ENCODE results near the gene MICALL1.
A peak's percentile ranks its signal among the peaks of the same experiment; 100 is the strongest.
"Not testable (repeated sequence)": the region's sequence is repeated elsewhere in the genome, so short reads cannot be mapped to it uniquely, and the experiment has no call there.

MICALL1 gene

GRCh38 chr22:37931893-37932389 is 25.8 kb downstream of the MICALL1 start:
- DNase-seq: no peak

- DNase-seq: no peak
Observed at GRCh38 chr22:37932401-37932800, 26.3 kb downstream of the MICALL1 start.

- no peak for DNase-seq
Observed at GRCh38 chr22:37932821-37933578, 26.9 kb downstream of the MICALL1 start.

- peak; percentile 28 to 84 for DNase-seq
Observed at GRCh38 chr22:37933711-37934376, 27.7 kb downstream of the MICALL1 start.

- DNase-seq: no peak
Observed at GRCh38 chr22:37940698-37941376, 34.7 kb downstream of the MICALL1 start.

- DNase-seq: no peak
Observed at GRCh38 chr22:37942133-37942532, 36.0 kb downstream of the MICALL1 start.

- DNase-seq: no peak
Observed at GRCh38 chr22:37943136-37943824, 37.2 kb downstream of the MICALL1 start.

GRCh38 chr22:37943825-37944198 is 37.7 kb downstream of the MICALL1 start:
- no peak for DNase-seq

- not testable (repeated sequence) for DNase-seq
Observed at GRCh38 chr22:37944423-37944822, 38.3 kb downstream of the MICALL1 start.

- DNase-seq: not testable (repeated sequence)
Observed at GRCh38 chr22:37947142-37947795, 41.2 kb downstream of the MICALL1 start.

- DNase-seq: no peak
Observed at GRCh38 chr22:37951305-37951704, 45.2 kb downstream of the MICALL1 start.

- DNase-seq: not testable (repeated sequence)
Observed at GRCh38 chr22:37952629-37953028, 46.5 kb downstream of the MICALL1 start.

GRCh38 chr22:37953062-37953436 is 47.0 kb downstream of the MICALL1 start:
- no peak for DNase-seq

GRCh38 chr22:37953437-37954179 is 47.5 kb downstream of the MICALL1 start, which contains the start of the genes C22orf23 and POLR2F:
TSS of gene C22orf23 (minus strand) at chr22:37953601. CDS start at chr22:37953149, 452 bp downstream.
TSS of gene POLR2F (plus strand) at chr22:37953699. CDS start at chr22:37953788, 89 bp downstream.
- peak; percentile 86 to 96 for DNase-seq

- no peak for DNase-seq
Observed at GRCh38 chr22:37954686-37955085, 48.6 kb downstream of the MICALL1 start.

- not testable (repeated sequence) for DNase-seq
Observed at GRCh38 chr22:37955825-37956397, 49.8 kb downstream of the MICALL1 start.

- DNase-seq: no peak
Observed at GRCh38 chr22:37957232-37957631, 51.1 kb downstream of the MICALL1 start.

- DNase-seq: no peak
Observed at GRCh38 chr22:37959231-37959825, 53.2 kb downstream of the MICALL1 start.

- DNase-seq: no peak
Observed at GRCh38 chr22:37961062-37961461, 55.0 kb downstream of the MICALL1 start.

- no peak for DNase-seq
Observed at GRCh38 chr22:37965940-37966664, 60.0 kb downstream of the MICALL1 start.

Data from NCI-H446 (cell line).